Hepatocyte (in vitro differentiated cells): ENCODE data around the gene S100A3. TPM values are rescaled to one million over a fixed set of nuclear protein-coding genes. Genes with fewer than 3 reads are reported as not detected.
"Not testable (repeated sequence)": the region's sequence is repeated elsewhere in the genome, so short reads cannot be mapped to it uniquely, and the experiment has no call there.

Source experiments
- DNase-seq: peaks from one replicate; pipeline ENCODE4 v3.0.0-alpha.2; 2016; ENCODE audit warnings: low spot score
- H2AFZ ChIP-seq: fragments of 200-600 bp; sonication (generic); 2 replicates; pipeline ENCODE4 v1.6.0; 2016; ENCODE audit warnings: antibody characterized with exemption, mild to moderate bottlenecking
- H3K27ac ChIP-seq: fragments of 200-600 bp; sonication (generic); 2 replicates; pipeline ENCODE4 v1.5.1; 2016; ENCODE audit warnings: mild to moderate bottlenecking
- H3K27me3 ChIP-seq: fragments of 200-600 bp; sonication (generic); 2 replicates; pipeline ENCODE4 v1.6.1; 2016
- H3K36me3 ChIP-seq: fragments of 200-600 bp; sonication (generic); replicated peaks from 2 replicates; pipeline ENCODE4 v1.5.1; 2016; ENCODE audit warnings: low read depth; ENCODE audit not compliant: insufficient read depth
- H3K4me1 ChIP-seq: fragments of 200-600 bp; sonication (generic); 2 replicates; pipeline ENCODE4 v1.5.1; 2016; ENCODE audit warnings: mild to moderate bottlenecking, moderate library complexity; ENCODE audit not compliant: insufficient read depth
- H3K4me2 ChIP-seq: fragments of 200-600 bp; sonication (generic); 2 replicates; pipeline ENCODE4 v1.6.0; 2016
- H3K4me3 ChIP-seq: fragments of 200-600 bp; sonication (generic); 2 replicates; pipeline ENCODE4 v1.5.1; 2016; ENCODE audit warnings: mild to moderate bottlenecking
- H3K79me2 ChIP-seq: fragments of 200-600 bp; sonication (generic); 2 replicates; pipeline ENCODE4 v1.6.0; 2017; ENCODE audit warnings: mild to moderate bottlenecking
- H3K9me2 ChIP-seq: fragments of 200-600 bp; sonication (generic); replicated peaks from 2 replicates; pipeline ENCODE4 v1.6.0; 2017; ENCODE audit warnings: mild to moderate bottlenecking; ENCODE audit not compliant: insufficient read depth
- H3K9me3 ChIP-seq: fragments of 200-600 bp; sonication (generic); 2 replicates; pipeline ENCODE4 v1.5.1; 2016; ENCODE audit warnings: low read depth, mild to moderate bottlenecking
- H4K20me1 ChIP-seq: fragments of 200-600 bp; sonication (generic); 2 replicates; pipeline ENCODE4 v1.6.0; 2016; ENCODE audit warnings: mild to moderate bottlenecking; ENCODE audit not compliant: insufficient read depth, poor library complexity, severe bottlenecking
- EZH2 ChIP-seq: fragments of 200-600 bp; sonication (generic); IDR thresholded peaks from 2 replicates; pipeline ENCODE4 v1.6.1; 2016; ENCODE audit warnings: antibody characterized with exemption, mild to moderate bottlenecking, borderline replicate concordance
- EZH2phosphoT487 ChIP-seq: fragments of 200-600 bp; sonication (generic); IDR thresholded peaks from one replicate; pipeline ENCODE4 v1.6.1; 2018; ENCODE audit warnings: antibody characterized with exemption, mild to moderate bottlenecking, low read depth, moderate library complexity; ENCODE audit not compliant: unreplicated experiment, severe bottlenecking
- WGBS: methylation state at CpG from one replicate; pipeline ENCODE4 v1.1.6; 2016; ENCODE audit warnings: low lambda C conversion rate; ENCODE audit errors: missing lambda C conversion rate; 5-methylcytosine and 5-hydroxymethylcytosine counted together
- polyA plus RNA-seq: library from polyadenylated mRNA; unstranded; fragments of >200 nt; fragmentation: Nextera tagmentation; extraction: Ambion mirVana; gene quantifications from 2 replicates; pipeline ENCODE4 v1.2.1, GENCODE V29; 2016
- total RNA-seq: library from RNA; depleted of rRNA; stranded (reverse); fragments of >200 nt; gene quantifications from 2 replicates; pipeline ENCODE4 v1.2.3, GENCODE V29; 2014
- TF ChIP-seq, protein P1 (sequence below): fragments of 200-600 bp; sonication (generic); IDR thresholded peaks from 2 replicates; pipeline ENCODE4 v1.5.1; 2016; ENCODE audit warnings: antibody characterized with exemption, mild to moderate bottlenecking; ENCODE audit not compliant: poor library complexity

S100A3 gene
- total and polyA plus RNA-seq, 2 experiments from 2014 or later, result 1.9 to 2.7 TPM

- no peak overlapping the region for H3K27ac ChIP-seq
- H3K4me1 ChIP-seq, result no peaks in the 10 kb centered on the region
- no peaks in the 10 kb centered on the region for H3K9me2 ChIP-seq
- no peaks in the 10 kb centered on the region for H3K79me2 ChIP-seq
- H3K27me3 ChIP-seq, result no peaks in the 10 kb centered on the region
- H3K9me3 ChIP-seq, result no peaks in the 10 kb centered on the region
- TF ChIP-seq, protein P1, sequence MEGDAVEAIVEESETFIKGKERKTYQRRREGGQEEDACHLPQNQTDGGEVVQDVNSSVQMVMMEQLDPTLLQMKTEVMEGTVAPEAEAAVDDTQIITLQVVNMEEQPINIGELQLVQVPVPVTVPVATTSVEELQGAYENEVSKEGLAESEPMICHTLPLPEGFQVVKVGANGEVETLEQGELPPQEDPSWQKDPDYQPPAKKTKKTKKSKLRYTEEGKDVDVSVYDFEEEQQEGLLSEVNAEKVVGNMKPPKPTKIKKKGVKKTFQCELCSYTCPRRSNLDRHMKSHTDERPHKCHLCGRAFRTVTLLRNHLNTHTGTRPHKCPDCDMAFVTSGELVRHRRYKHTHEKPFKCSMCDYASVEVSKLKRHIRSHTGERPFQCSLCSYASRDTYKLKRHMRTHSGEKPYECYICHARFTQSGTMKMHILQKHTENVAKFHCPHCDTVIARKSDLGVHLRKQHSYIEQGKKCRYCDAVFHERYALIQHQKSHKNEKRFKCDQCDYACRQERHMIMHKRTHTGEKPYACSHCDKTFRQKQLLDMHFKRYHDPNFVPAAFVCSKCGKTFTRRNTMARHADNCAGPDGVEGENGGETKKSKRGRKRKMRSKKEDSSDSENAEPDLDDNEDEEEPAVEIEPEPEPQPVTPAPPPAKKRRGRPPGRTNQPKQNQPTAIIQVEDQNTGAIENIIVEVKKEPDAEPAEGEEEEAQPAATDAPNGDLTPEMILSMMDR, result no peak
- no peak for TF ChIP-seq EZH2phosphoT487
- no peak for TF ChIP-seq EZH2
- no peaks in the 10 kb centered on the region for H4K20me1 ChIP-seq
- no peak overlapping the region for H3K4me3 ChIP-seq
- H2AFZ ChIP-seq, result no peak overlapping the region
- H3K4me2 ChIP-seq, result no peak overlapping the region
- WGBS, result 79% methylated on average over 4 of the region's 4 CpGs
- DNase-seq, result no peak
- no peaks in the 10 kb centered on the region for H3K36me3 ChIP-seq
These were observed 43.7 kb upstream of the S100A3 start for GRCh38 chr1:153592748-153593147.

DNA sequence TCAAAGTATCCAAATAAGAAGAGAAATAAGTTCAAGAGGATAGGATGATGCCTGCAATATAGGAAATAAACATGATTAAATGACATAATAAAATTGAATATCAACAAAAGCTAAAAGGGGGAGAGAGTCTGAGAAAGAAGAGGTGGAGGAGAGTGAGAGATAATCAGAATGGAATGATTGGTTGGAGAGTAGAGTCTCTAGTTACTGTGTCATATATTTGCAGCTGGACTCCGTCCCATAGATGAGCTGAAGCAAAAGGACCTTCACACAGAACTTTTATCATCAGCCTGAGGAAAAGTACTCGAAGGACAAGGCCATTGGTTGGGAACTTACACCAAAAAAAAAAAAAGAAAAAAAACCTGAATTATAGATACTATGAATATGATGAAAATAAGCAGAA is 39.4 kb upstream of the S100A3 start:
- DNase-seq, result no peak
- no peaks in the 10 kb centered on the region for H3K4me1 ChIP-seq
- H3K4me2 ChIP-seq, result no peak overlapping the region
- TF ChIP-seq EZH2phosphoT487 (no peak), EZH2 (no peak)
- TF ChIP-seq, protein P1, result no peak
- H3K4me3 ChIP-seq, result no peak overlapping the region
- H3K27me3 ChIP-seq, result no peaks in the 10 kb centered on the region
- H3K27ac ChIP-seq, result no peak overlapping the region
- WGBS, result 89% methylated on average over 2 of the region's 2 CpGs
- no peaks in the 10 kb centered on the region for H3K9me3 ChIP-seq
- no peaks in the 10 kb centered on the region for H4K20me1 ChIP-seq
- H3K36me3 ChIP-seq, result no peaks in the 10 kb centered on the region
- no peak overlapping the region for H2AFZ ChIP-seq
- no peaks in the 10 kb centered on the region for H3K9me2 ChIP-seq
- H3K79me2 ChIP-seq, result no peaks in the 10 kb centered on the region

GRCh38 chr1:153588033-153588432 is 39.0 kb upstream of the S100A3 start:
- H3K36me3 ChIP-seq, H3K27ac ChIP-seq, H3K4me1 ChIP-seq, H3K9me3 ChIP-seq, H4K20me1 ChIP-seq, H3K27me3 ChIP-seq, H3K79me2 ChIP-seq, H3K4me3 ChIP-seq, H2AFZ ChIP-seq, DNase-seq, H3K9me2 ChIP-seq, H3K4me2 ChIP-seq: not testable (repeated sequence)
- 92% methylated on average over 10 of the region's 10 CpGs for WGBS

DNA sequence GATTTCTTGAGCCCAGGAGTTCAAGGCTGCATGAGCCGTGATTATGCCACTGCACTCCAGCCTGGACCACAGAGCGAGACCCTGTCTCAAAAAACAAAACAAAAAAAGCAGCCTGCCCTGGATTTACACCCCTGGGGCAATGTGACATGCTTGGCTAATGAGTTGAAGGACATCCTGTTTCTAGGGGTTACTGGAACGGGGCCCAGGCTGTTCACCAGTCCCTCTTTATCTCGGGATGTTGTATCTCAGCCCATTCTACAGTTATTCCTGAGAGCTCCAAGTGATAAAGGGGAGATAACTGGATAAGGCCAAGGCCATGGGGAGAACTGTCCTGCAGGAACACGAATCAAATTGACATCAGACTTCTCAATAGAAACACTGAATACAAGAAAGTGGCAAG is 38.3 kb upstream of the S100A3 start:
- WGBS, result 42% methylated on average over 5 of the region's 5 CpGs

More for the DNA sequence above, 38.3 kb upstream of the S100A3 start:
- H3K27me3 ChIP-seq, result no peaks in the 10 kb centered on the region
- no peaks in the 10 kb centered on the region for H3K4me1 ChIP-seq
- no peak overlapping the region for H3K4me2 ChIP-seq
- DNase-seq, result no peak
- H2AFZ ChIP-seq, result no peak overlapping the region
- H3K79me2 ChIP-seq, result no peaks in the 10 kb centered on the region
- no peak overlapping the region for H3K27ac ChIP-seq
- TF ChIP-seq EZH2, result no peak
- TF ChIP-seq, protein P1, result no peak
- no peak for TF ChIP-seq EZH2phosphoT487
- no peaks in the 10 kb centered on the region for H4K20me1 ChIP-seq
- no peaks in the 10 kb centered on the region for H3K9me3 ChIP-seq
- no peaks in the 10 kb centered on the region for H3K9me2 ChIP-seq
- no peaks in the 10 kb centered on the region for H3K36me3 ChIP-seq
- no peak overlapping the region for H3K4me3 ChIP-seq
